HL-60 (cell line): ENCODE measurements around the gene RBM10.

Experiments
- DNase-seq, 2 experiments: peaks; one replicate each; pipeline ENCODE4 v3.0.0-alpha.2; 2010 to 2020; ENCODE audit warnings: low read depth in 1 of 2, low spot score in 1 of 2
- H3K27ac ChIP-seq: fragments of 250-450 bp; sonication (Bioruptor Pico); replicated peaks from 2 replicates; pipeline ENCODE4 v1.5.1; 2020; ENCODE audit warnings: mild to moderate bottlenecking, moderate library complexity
- H3K27me3 ChIP-seq: fragments of 250-450 bp; sonication (Bioruptor Pico); 2 replicates; pipeline ENCODE4 v1.5.1; 2021; ENCODE audit warnings: mild to moderate bottlenecking, moderate library complexity; ENCODE audit not compliant: insufficient read depth, poor library complexity, severe bottlenecking
- H3K4me3 ChIP-seq: replicated peaks from 2 replicates; pipeline ENCODE4 v1.5.1; 2011; ENCODE audit warnings: mild to moderate bottlenecking, control low read depth, low read length; ENCODE audit not compliant: insufficient read depth
- CTCF ChIP-seq: IDR thresholded peaks from one replicate; pipeline ENCODE4 v1.5.1; 2011; ENCODE audit warnings: low read length, control low read depth, inconsistent platforms; ENCODE audit not compliant: insufficient read depth
- GABPA ChIP-seq: IDR thresholded peaks from 2 replicates; pipeline ENCODE4 v1.6.1; 2012; ENCODE audit warnings: low read depth
- POLR2AphosphoS5 ChIP-seq: IDR thresholded peaks from 2 replicates; pipeline ENCODE4 v1.6.1; 2012; ENCODE audit warnings: low read depth
- REST ChIP-seq: IDR thresholded peaks from 2 replicates; pipeline ENCODE4 v1.6.1; 2012; ENCODE audit warnings: low read depth; ENCODE audit not compliant: insufficient replicate concordance
- SPI1 ChIP-seq: IDR thresholded peaks from 2 replicates; pipeline ENCODE4 v1.6.1; 2012; ENCODE audit warnings: low read depth, mild to moderate bottlenecking, borderline replicate concordance

RBM10 gene

GRCh38 chrX:47223476-47224250 lies 78.6 kb downstream of the RBM10 start:
- Histone ChIP-seq H3K27me3 (no peaks in the 10 kb centered on the region), H3K27ac (no peak overlapping the region), H3K4me3 (no peak overlapping the region)
- DNase-seq: no peak
- TF ChIP-seq CTCF: no peak
- no peak for TF ChIP-seq SPI1
- no peak for TF ChIP-seq POLR2AphosphoS5
- no peak for TF ChIP-seq REST

DNA sequence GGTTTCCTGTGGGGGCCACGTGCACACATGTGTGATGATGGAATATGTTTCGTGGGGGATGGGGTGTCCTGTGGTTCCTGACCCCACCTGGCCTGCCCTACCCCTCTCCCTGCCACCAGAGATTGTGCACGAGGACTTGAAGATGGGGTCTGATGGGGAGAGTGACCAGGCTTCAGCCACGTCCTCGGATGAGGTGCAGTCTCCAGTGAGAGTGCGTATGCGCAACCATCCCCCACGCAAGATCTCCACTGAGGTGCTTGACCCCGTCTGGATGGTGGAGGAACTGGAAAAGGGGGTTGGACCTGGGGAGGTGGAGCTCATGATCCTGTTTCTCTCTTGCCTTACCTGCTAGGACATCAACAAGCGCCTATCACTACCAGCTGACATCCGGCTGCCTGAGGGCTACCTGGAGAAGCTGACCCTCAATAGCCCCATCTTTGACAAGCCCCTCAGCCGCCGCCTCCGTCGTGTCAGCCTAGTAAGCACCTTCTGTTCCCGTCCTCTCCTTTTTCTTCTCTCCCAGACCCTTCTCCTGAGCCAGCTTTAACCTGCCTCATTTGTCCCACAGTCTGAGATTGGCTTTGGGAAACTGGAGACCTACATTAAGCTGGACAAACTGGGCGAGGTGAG lies 79.4 kb downstream of the RBM10 start:
- no peak overlapping the region for H3K4me3 ChIP-seq
- H3K27me3 ChIP-seq: no peaks in the 10 kb centered on the region
- TF ChIP-seq POLR2AphosphoS5 (no peak), SPI1 (no peak), REST (no peak), CTCF (no peak), GABPA (no peak)
- DNase-seq: no peak
- H3K27ac ChIP-seq: no peak overlapping the region

- H3K27me3 ChIP-seq: no peaks in the 10 kb centered on the region
- H3K4me3 ChIP-seq: no peak overlapping the region
- TF ChIP-seq CTCF (no peak), POLR2AphosphoS5 (no peak), REST (no peak), SPI1 (no peak), GABPA (no peak)
- no peak overlapping the region for H3K27ac ChIP-seq
- DNase-seq: no peak
Observed at GRCh38 chrX:47224896-47225290, 79.9 kb downstream of the RBM10 start.
